GM11168 (cell line): ENCODE results near the gene MMP20.
"Not testable (repeated sequence)": the region's sequence is repeated elsewhere in the genome, so short reads cannot be mapped to it uniquely, and the experiment has no call there.

Experiments used
- in situ Hi-C: fragments of 300-500 bp; cut with MboI; formaldehyde crosslinking; loops from one replicate; pipeline ENCODE4 v1.12.0; 2022; ENCODE audit warnings: low sequenced_read_pairs; ENCODE audit not compliant: unreplicated experiment

The MMP20 gene, protein sequence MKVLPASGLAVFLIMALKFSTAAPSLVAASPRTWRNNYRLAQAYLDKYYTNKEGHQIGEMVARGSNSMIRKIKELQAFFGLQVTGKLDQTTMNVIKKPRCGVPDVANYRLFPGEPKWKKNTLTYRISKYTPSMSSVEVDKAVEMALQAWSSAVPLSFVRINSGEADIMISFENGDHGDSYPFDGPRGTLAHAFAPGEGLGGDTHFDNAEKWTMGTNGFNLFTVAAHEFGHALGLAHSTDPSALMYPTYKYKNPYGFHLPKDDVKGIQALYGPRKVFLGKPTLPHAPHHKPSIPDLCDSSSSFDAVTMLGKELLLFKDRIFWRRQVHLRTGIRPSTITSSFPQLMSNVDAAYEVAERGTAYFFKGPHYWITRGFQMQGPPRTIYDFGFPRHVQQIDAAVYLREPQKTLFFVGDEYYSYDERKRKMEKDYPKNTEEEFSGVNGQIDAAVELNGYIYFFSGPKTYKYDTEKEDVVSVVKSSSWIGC

DNA sequence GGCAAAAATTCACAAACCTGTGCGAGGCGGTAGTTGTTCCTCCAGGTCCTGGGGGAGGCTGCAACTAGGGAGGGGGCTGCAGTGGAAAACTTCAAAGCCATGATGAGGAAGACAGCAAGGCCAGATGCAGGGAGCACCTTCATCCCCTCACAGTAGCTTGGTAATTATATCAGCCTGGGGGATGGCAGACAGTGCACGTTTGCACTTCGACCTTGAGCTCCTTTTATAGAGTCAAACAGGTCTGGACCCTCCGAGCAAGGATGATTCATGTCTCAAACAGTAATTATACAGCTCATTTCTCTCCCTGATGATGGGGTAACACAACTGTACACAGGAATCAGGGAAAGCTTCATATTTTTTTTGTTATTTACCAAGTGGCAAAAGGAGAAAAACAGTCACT is at the start of gene MMP20:
MMP20 (minus strand) TSS at position 156 of the 400 bp plus-strand sequence; CDS start at position 143, 13 bp downstream.
- in situ Hi-C loops = no loop called here

DNA sequence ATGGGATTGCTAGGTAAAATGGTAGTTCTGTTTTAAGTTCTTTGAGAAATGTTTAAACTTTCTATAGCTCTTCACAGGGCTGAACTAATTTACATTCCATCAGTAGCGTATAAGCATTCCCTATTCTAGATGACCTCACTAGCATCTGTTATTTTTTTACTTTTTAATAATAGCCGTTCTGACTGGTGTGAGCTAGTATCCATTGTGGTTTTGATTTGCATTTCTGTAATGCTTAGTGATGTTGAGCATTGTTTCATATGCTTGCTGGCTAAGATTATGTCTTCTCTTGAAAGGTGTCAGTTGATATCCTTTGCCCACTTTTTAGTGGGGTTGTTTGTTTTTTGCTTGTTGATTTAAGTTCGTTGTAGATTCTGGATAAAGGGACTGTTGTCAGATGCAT is 44.5 kb upstream of the MMP20 start:
- in situ Hi-C loops = no loop called here

DNA sequence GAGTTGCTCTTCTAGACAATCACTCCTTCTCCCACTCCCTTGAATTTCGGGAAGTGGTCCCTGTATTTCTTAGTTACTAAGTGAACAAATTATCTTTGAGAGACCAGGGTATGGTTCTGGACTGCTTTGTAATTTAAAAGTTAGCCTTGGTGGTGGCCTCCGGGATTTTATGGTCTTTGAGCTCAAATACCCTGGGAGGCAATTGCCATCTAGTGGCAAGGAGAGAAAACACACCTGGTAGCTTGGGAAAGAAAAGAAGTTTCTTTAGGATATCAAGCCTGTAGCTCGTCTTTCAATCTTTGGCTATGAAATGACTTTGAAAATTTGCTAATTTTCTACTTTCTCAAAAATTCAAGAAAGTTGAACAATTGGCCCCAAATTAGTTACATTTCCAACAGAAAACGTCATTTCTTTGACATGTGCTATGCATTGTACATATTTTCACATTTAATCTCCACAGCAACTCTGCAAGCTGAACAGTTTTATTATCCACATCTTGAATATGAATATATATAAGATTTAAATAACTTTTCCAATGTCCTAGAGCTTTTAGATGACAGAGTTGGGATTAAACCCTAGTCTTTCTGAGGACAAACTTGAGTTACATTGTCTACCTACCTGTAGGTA is 41.3 kb upstream of the MMP20 start:
- in situ Hi-C loops = no loop called here

DNA sequence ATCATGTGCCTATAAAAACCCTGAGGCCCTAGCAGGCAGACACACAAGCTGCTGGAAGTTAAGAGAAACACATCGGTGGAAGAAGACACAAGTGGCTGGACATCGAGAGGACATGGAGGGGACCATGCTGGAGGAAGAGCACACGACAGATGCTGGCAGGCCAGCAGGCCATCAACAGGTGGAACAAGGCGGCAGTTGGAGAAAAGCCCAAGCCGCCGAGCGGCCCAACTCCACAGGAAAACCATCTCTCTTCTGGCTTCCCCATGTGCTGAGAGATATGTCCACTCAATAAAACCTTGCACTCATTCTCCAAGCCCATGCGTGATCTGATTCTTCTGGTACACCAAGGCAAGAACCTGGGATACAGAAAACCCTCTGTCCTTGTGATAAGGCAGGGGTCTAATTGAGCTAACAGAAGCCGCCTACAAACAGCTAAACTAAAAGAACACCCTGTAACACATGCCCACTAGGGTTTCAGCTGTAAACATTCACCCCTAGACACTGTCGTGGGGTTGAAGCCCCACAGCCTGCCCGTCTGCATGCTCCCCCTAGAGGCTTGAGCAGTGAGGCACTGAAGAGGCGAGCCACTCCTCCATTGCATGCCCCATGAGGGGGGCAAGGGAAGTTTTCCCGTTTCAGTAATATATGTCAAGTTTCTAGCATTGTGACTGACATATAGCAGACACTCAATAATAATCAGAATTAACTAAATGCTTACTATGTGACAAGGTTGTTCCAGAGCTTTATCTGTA is 39.0 kb upstream of the MMP20 start:
- in situ Hi-C loops = no loop called here

DNA sequence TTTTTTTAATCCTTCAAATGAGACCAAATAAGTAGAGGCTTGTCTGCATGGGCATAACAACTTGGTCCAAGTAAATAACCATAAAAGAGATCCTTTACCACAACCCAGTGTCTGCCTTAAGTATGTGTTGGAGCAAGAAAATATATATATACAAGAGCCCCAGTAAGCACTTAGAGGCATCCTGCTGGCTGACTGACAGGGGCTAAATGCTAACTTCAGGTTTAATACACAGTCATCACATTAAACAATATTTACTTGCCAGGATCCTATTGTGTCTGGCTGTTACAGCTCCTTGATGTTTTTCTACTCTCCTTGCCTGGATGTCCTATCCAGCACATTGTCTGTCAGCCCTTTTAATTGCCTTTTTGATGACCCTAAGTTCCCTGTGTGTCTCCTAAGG is 37.5 kb upstream of the MMP20 start:
- in situ Hi-C loops = no loop called here

DNA sequence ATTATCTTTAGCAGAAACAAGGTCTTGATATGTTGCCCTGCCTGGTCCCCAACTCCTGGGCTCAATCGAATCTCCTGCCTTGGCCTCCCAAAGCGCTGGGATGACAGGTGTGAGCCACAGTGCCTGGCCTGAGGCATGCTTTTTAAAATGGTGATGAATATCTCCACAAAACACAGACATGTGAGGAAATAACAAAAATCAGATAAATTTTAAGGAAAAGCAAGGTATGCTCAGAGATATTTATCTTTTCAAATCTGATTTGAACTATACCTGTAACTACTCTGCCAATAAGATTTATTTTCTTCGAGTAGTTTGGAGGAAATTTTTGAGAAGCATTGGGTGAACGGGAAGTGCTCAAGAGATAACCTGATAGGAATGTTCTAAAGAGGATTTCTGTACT is 35.9 kb upstream of the MMP20 start:
- in situ Hi-C loops = no loop called here

DNA sequence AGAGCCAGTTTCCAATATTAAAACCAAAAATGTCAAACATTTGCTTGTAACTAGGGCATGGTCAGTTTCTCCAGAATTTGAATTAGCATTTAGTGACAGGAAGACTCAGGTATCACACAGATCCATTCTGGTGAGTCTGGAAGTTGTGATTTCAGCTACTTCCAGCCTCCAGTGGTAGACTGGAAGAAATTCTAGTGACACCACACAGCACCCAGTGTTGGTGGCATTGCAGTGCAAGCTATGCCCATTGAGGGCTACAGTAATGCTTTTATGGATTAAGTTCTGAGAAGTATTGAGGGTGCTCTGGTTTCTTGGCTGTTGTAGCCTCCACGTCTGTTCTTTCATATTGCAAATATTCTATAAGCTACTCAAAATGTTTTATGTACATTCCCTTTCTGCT is 31.4 kb upstream of the MMP20 start:
- in situ Hi-C loops = no loop called here

DNA sequence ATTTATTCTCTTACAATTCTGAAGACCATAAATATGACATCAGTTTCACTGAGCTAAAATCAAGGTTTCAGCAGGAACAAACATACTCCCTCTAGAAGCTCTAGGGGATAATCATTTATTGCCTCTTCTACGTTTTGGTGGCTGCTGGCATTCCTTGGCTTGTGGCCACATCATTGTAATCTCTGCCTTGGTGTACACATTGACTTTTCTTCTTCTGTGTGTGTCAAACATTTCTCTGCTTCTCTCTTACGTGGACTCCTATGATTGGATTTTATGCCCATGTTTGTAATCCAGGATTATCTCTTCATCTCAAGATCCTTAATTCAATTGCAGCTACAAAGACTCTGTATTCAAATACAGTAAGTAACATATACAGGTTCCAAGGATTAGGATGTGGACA is 30.4 kb upstream of the MMP20 start:
- in situ Hi-C loops = no loop called here

DNA sequence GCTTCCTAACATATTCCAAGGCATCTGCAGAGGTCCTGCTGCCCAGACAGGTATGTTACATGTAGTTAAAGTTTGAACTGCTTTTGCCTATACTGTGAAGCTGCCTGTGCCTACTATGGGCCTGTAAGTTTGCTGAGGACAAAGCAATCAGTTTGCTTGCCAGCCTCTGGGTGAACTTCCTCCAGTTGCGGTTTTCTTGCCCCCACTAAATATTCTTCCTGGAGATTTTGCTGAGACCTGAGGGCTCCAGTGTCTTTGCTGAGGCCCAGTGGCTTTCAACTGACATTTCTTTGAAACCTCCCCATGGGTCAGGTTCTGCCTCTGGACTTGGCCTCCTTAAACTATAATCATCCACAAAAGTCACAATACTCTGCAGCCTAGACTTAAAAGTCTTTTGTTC is 29.6 kb upstream of the MMP20 start:
- in situ Hi-C loops = no loop called here

DNA sequence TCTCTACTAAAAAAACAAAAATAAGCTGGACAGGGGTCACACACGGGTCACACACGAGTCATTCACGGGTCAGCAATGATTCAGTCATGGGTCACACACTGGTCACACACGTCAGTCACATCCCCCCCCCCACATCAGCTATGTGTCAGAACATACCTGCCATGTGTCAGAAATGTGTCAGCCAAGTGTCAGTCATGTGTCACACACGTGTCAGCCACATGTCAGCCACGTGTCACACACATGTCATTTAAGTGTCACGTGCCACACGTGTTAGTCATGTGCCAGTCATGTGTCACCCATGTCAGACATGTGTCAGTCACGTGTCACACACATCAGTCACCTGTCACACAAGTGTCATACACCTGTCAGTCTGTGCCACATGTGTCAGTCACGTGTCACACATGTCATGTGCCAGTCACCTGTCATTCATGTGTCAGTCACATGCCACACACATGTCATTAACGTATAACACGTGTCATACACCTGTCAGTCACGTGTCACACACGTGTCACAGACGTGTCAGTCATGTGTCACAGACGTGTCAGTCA is 28.7 kb upstream of the MMP20 start:
- in situ Hi-C loops = no loop called here

DNA sequence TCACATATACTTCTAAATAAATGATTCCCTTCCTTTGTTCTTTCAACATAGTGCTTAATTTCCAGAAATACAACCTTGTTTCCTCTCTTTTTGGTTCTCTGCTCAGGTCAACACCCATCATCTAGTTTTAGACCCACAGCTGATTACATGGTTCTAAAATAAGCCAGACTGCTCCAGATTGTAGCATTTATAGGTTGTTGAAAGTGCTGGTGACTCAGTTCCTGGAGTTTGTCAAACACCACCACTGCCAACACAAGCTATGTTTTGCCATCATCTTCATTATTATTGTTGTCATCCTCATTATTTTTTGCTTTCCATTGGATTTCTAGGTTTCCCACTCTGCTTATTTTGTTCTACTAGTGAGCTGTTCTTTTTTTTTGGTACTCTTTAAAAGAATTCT is 22.3 kb upstream of the MMP20 start:
- in situ Hi-C loops = no loop called here

DNA sequence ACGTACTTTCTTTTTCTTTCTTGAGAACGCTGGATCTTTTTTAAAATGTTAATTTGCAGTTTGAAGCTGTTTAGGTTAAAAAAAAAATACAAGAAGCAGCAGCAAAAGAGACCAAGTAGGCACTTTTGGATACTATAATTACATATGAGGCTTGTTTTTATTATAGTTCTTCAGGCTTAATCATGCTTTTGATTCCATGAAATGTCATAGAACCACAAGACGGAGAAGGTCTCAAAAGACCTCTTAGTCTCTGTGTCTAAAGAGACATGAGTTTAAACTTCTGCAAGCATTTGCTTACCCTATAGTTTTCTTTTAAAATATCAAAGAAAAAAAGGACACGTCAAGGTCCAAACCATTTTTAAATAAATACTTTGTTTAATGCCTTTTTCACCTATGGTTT is 18.8 kb upstream of the MMP20 start:
- in situ Hi-C loops = no loop called here

DNA sequence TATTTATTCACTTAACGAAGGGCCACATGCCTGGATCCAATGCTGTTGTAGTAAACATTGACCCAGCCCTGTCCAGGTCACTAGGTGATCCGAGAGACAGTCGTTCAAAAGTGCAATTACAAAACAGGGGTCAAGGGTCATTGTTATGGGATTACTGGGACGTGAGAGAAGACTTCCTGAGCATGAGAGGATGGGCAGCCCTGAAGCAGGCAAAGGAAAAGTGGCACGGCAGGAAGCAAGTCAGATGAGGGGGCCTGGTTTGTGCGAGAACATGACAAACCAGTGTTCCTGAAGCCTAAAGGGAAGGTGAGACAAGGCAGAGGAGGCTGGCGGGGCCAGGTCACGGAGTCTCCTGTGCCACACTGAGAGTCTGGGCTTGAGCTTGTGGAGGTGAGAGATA is 15.8 kb upstream of the MMP20 start:
- in situ Hi-C loops = no loop called here

DNA sequence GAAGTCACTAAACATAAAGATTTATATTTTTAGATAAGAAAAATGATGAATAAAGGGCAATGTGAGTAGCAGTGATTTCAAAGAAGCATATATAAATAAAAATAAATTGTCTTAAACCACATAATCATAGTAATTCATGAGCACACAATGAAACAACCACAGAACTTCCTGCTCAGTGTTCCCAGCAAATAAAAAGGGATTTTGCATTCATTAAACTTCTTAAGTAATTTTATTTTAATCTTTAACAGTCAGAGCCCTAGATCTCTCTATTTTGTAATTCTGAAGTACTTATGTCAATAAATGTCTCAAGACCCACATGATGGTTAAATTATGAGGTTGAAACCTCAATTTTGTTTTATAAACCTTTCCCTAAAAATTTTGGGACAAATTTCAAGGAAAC is 14.5 kb upstream of the MMP20 start:
- in situ Hi-C loops = no loop called here

DNA sequence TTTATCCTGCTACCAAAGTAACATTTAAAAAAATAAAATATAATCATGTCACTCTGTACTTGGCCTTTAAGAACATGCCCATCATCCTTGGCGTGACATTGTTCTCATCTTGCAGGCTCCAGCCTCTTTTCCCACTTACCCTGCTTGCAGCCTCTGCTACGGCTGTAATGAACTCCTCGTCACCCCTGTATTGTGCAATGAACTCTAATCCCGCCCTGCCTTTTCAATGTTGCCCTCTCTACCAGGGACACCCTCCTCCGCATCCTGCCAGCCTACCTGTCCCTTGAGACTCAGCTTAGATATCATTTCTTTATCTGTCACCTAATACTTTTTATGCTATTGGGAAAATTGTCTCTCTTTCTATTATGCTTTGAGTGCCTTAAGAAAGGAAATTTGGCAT is 12.6 kb upstream of the MMP20 start:
- in situ Hi-C loops = no loop called here

DNA sequence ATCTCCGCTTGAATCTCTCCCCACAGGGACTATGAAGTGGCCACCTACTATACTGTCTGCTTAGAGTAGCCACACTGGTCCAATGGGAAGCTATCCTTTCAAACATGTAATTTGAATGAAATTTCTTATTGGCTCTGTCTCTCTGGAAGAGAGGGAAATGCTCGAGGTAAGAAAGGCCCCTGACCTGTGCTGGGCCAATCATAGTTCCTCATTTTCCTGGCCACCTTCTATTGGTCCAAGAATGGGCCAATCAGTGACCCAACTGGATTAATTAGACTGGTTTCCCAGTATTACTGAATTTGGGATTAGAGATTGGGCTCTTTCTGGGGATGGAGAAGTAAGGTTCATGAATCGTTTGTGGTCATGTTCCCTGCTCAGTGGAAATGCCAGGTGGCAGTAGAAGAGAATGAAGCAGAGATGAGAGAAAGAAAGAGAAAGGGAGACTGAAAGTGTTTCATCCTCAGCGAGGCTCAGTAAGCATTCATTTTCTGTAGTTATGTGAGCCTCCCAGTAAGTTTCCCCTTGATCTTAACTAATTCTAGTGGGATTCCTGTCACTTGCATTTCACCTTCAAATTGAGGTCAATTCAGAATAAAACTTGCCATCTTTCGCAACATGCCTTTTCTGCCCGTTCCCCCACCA is 8.4 kb upstream of the MMP20 start:
- in situ Hi-C loops = no loop called here

DNA sequence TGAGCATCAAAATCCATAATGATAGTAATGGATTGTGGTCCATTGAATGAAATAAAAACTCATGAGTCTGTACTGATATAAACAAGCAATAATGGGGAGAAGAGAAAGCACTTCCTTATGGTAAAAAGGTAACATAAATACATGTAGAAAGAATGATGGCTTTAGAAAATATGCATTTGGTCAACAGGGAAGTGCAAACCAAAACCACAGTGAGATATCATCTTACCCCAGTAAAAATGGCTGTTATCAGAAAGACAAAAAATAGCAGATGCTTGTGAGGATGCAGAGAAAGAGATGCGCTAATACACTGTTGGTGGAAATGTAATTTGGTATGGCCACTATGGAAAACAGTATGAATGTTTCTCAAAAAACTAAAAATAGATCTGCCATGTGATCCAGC is 6.9 kb upstream of the MMP20 start:
- in situ Hi-C loops = no loop called here

DNA sequence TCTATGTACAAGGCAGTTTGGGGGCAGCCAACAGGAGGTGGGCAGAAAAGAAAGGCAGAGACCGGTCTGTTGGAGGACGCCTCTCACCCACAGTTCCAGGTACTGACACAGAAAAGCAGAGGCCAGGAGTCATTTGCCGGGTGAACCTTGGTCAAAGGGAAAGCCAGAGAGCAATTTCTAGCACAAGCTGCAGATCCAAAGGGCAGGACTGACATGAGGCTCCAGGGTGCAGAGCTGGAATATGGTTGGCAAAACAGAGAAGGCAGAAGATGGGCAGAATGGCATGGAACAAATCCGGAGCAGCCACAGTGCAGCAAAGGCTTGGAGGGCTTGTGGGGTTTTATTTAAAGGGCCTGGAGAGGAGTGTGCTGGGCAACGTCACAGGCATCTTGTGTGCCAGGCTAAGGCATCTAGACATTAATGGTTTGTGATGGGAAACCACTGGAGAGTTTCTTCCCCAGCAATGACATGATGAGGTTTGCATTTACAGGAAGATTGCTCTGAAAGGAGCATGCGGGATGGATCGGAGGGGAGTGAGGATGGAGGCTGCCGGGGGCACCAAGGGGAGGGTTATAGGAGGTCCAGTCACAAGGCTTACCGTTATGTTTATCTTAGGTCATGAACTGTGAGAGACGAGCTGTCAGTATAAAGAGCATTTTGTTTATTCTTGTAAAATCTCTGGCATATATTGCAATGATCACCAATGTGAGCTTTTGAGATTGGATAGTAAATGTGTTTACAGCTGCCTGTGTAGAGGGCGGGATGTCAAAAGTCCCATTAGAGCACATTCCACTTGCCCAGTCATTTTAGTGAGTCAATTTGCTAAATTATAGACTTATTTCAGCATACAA is 5.7 kb upstream of the MMP20 start:
- in situ Hi-C loops = no loop called here

DNA sequence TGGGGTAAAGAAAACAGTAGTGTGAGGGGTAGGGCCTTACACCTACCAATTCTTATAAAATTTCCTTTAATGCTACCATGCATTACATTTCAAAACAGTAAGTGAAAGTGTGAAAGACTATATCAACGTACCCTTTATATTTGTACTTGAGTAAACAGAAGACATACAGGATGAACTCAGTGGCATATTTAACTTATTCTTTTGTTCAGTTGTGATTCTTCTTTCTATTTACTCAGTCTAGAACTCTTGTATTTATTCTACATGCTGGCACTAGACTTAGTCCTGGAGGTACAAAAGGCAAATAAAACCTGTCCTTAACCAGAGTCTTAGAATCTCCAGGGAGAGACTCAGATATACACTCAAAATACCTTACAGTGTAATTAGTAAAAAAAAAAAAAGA is 4.8 kb upstream of the MMP20 start:
- in situ Hi-C loops = not testable (repeated sequence)

DNA sequence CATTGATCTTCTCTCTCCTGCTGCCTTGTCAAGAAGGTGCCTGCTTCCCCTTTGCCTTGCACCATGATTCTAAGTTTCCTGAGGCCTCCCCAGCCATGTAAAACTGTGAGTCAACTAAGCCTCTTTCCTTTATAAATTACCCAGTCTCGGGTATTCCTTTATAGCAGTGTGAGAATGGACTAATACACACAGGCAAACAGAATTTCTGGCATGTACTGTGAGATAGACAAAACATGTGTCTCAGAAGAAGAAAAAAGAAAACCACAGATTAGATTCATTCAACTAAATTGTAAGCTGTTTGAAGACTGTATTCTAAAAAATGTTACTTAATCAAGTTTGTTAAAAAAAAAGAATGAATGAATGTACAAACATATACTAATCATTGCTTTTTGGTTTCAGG is 1.5 kb upstream of the MMP20 start:
- in situ Hi-C loops = no loop called here
